ENCODE data around the gene PLXNA4.

The PLXNA4 gene

GRCh38 chr7:132292803-132293202, 283.5 kb downstream of the PLXNA4 start:
- in situ Hi-C loops (cut with HindIII; ENCODE audit: low sequenced_read_pairs): no loop called here

GRCh38 chr7:132291481-132291880, 284.8 kb downstream of the PLXNA4 start:
- in situ Hi-C loops (cut with HindIII; ENCODE audit: low sequenced_read_pairs): no loop called here

GRCh38 chr7:132290021-132290420, 286.2 kb downstream of the PLXNA4 start:
- in situ Hi-C loops (cut with HindIII; ENCODE audit: low sequenced_read_pairs): no loop called here

GRCh38 chr7:132286836-132287235, 289.4 kb downstream of the PLXNA4 start:
- in situ Hi-C loops (cut with HindIII; ENCODE audit: low sequenced_read_pairs): no loop called here

- in situ Hi-C loops (cut with HindIII; ENCODE audit: low sequenced_read_pairs): no loop called here
Observed at GRCh38 chr7:132280335-132280734, 295.9 kb downstream of the PLXNA4 start.

- in situ Hi-C loops (cut with HindIII; ENCODE audit: low sequenced_read_pairs): no loop called here
Observed at GRCh38 chr7:132279718-132280117, 296.6 kb downstream of the PLXNA4 start.

GRCh38 chr7:132276976-132277725, 299.1 kb downstream of the PLXNA4 start:
- in situ Hi-C loops (cut with HindIII; ENCODE audit: low sequenced_read_pairs): no loop called here

GRCh38 chr7:132276234-132276630, 300.0 kb downstream of the PLXNA4 start:
- in situ Hi-C loops (cut with HindIII; ENCODE audit: low sequenced_read_pairs): no loop called here

GRCh38 chr7:132275416-132276233, 300.6 kb downstream of the PLXNA4 start:
- in situ Hi-C loops (cut with HindIII; ENCODE audit: low sequenced_read_pairs): no loop called here

- in situ Hi-C loops (cut with HindIII; ENCODE audit: low sequenced_read_pairs): no loop called here
Observed at GRCh38 chr7:132272763-132273371, 303.4 kb downstream of the PLXNA4 start.

GRCh38 chr7:132270517-132270916, 305.8 kb downstream of the PLXNA4 start:
- in situ Hi-C loops (cut with HindIII; ENCODE audit: low sequenced_read_pairs): no loop called here

GRCh38 chr7:132269718-132270117, 306.6 kb downstream of the PLXNA4 start:
- in situ Hi-C loops (cut with HindIII; ENCODE audit: low sequenced_read_pairs): no loop called here

- in situ Hi-C loops (cut with HindIII; ENCODE audit: low sequenced_read_pairs): no loop called here
Observed at GRCh38 chr7:132263151-132263550, 313.1 kb downstream of the PLXNA4 start.

GRCh38 chr7:132262160-132262470, 314.2 kb downstream of the PLXNA4 start:
- in situ Hi-C loops (cut with HindIII; ENCODE audit: low sequenced_read_pairs): no loop called here

GRCh38 chr7:132261327-132262159, 314.7 kb downstream of the PLXNA4 start:
- in situ Hi-C loops (cut with HindIII; ENCODE audit: low sequenced_read_pairs): no loop called here

GRCh38 chr7:132258231-132258630, 318.0 kb downstream of the PLXNA4 start:
- in situ Hi-C loops (cut with HindIII; ENCODE audit: low sequenced_read_pairs): no loop called here

GRCh38 chr7:132257253-132257652, 319.0 kb downstream of the PLXNA4 start:
- in situ Hi-C loops (cut with HindIII; ENCODE audit: low sequenced_read_pairs): no loop called here

- in situ Hi-C loops (cut with HindIII; ENCODE audit: low sequenced_read_pairs): no loop called here
Observed at GRCh38 chr7:132256721-132257212, 319.5 kb downstream of the PLXNA4 start.

- in situ Hi-C loops (cut with HindIII; ENCODE audit: low sequenced_read_pairs): no loop called here
Observed at GRCh38 chr7:132255898-132256297, 320.4 kb downstream of the PLXNA4 start.

GRCh38 chr7:132255115-132255797, 321.0 kb downstream of the PLXNA4 start:
- in situ Hi-C loops (cut with HindIII; ENCODE audit: low sequenced_read_pairs): no loop called here

All from endothelial cell of hepatic sinusoid (primary cell).